GM12873 (cell line): ENCODE measurements around the gene FAM181A.

Source experiments
- CTCF ChIP-seq: IDR thresholded peaks from 2 replicates; pipeline ENCODE4 v1.5.1; 2012; ENCODE audit warnings: low read depth, mild to moderate bottlenecking, moderate library complexity, low read length, control low read depth; ENCODE audit not compliant: insufficient read depth; ENCODE audit errors: missing control alignments

Gene FAM181A

GRCh38 chr14:93915800-93916199 is 11.3 kb upstream of the FAM181A start:
- TF ChIP-seq CTCF = no peak

- TF ChIP-seq CTCF = no peak
Observed at GRCh38 chr14:93916498-93916897, 10.6 kb upstream of the FAM181A start.

- no peak for TF ChIP-seq CTCF
Observed at GRCh38 chr14:93917141-93917540, 10.0 kb upstream of the FAM181A start.

- no peak for TF ChIP-seq CTCF
Observed at GRCh38 chr14:93921001-93921806, 5.9 kb upstream of the FAM181A start.

GRCh38 chr14:93923626-93924025 is 3.5 kb upstream of the FAM181A start:
- no peak for TF ChIP-seq CTCF

DNA sequence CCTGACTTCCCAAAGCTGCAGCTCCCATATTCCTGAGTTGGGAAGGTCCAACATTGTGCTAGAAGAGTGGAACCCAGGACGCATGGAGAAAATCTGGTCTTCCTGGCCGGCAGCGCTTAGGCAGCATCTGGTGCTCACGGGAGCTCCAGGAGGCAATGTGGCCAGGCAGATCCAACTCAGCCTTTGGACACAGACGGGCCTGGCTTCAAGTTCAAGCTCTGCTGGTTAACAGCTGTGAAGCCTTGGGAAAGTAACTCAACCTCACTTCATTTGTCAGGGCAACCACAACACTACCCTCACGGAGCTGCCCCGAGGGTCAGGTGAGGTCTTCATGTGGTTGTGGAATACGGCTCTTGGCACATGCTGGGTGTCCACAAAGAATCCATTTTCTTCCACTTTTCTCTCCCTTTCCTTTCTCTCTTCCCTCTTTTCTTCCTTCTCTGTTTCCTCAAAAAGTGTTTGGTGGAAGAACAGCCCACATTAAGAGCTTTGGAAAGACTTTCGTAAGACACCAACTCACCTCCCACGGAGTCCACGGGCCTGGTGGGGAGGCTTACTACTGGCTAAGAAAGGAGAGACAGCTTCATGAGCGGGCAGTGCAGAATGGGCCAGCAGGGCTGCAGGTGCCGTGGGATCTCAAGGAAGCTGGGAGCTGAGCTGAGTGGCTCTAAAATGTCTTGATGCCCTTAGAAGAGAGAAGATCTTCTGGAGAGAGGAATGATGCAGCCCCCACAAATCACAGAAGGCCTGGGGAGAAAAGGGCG is 2.4 kb upstream of the FAM181A start:
- TF ChIP-seq CTCF = no peak

- TF ChIP-seq CTCF = no peak
Observed at GRCh38 chr14:93925374-93925895, 1.7 kb upstream of the FAM181A start.
